ENCODE results near the gene SLC25A22. TPM values are rescaled to one million over a fixed set of nuclear protein-coding genes. Genes with fewer than 3 reads are reported as not detected.

Gene SLC25A22
- total RNA-seq, 2 experiments from 2014 or later: 9.1 to 11.1 TPM

- DNase-seq: no peak
- Mint-ChIP-seq H3K4me1 (ENCODE audit: low read depth) (peaks cover 15% of the 10 kb centered on the region), H3K4me3 (peak overlapping the region; percentile 81), H3K36me3 (ENCODE audit: low read depth) (peaks cover 2% of the 10 kb centered on the region), H3K27ac (peak overlapping the region; percentile 47), H3K27me3 (no peaks in the 10 kb centered on the region), H3K9me3 (no peaks in the 10 kb centered on the region)
- peak overlapping the region; percentile 57 to 81 for H3K27ac ChIP-seq (ENCODE audit: low read depth in 1 of 2, low read length in 2 of 2)
- TF ChIP-seq, protein P1, sequence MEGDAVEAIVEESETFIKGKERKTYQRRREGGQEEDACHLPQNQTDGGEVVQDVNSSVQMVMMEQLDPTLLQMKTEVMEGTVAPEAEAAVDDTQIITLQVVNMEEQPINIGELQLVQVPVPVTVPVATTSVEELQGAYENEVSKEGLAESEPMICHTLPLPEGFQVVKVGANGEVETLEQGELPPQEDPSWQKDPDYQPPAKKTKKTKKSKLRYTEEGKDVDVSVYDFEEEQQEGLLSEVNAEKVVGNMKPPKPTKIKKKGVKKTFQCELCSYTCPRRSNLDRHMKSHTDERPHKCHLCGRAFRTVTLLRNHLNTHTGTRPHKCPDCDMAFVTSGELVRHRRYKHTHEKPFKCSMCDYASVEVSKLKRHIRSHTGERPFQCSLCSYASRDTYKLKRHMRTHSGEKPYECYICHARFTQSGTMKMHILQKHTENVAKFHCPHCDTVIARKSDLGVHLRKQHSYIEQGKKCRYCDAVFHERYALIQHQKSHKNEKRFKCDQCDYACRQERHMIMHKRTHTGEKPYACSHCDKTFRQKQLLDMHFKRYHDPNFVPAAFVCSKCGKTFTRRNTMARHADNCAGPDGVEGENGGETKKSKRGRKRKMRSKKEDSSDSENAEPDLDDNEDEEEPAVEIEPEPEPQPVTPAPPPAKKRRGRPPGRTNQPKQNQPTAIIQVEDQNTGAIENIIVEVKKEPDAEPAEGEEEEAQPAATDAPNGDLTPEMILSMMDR (IDR thresholded peaks at IDR 0.05): no peak
- H3K36me3 ChIP-seq (ENCODE audit: insufficient read depth, low read length): peaks cover 27% of the 10 kb centered on the region
- no peaks in the 10 kb centered on the region for H3K27me3 ChIP-seq (ENCODE audit: control insufficient read depth in 1 of 2, insufficient read depth in 2 of 2, low read length in 2 of 2)
- ChIA-PET CTCF (no interaction called here), POLR2A (interaction anchor here (0.5 to 5.6 kb wide), 6 partner anchors 15 to 298 kb away, joined by 3 to 31 read pairs (median 3); partner anchors contain the start of genes CEND1 and PNPLA2)
- peak overlapping the region; percentile 79 for H3K4me3 ChIP-seq (ENCODE audit: low read length)
- ATAC-seq (ENCODE audit: poor library complexity): no peak
- H3K4me1 ChIP-seq (ENCODE audit: insufficient read depth, low read length): peaks cover 45% of the 10 kb centered on the region
- no peaks in the 10 kb centered on the region for H3K9me3 ChIP-seq (ENCODE audit: control insufficient read depth in 1 of 2, insufficient read depth in 1 of 2, low read length in 2 of 2)
- intact Hi-C loops (cut with DNase I, micrococcal nuclease): loop anchor here in 1 of 2 experiments (10.0 kb wide), 1 partner anchor 570 kb away; the partner anchor contains the start of genes PSMD13 and SIRT3
Measured at GRCh38 chr11:804599-804964, 6.5 kb upstream of the SLC25A22 start.

DNA sequence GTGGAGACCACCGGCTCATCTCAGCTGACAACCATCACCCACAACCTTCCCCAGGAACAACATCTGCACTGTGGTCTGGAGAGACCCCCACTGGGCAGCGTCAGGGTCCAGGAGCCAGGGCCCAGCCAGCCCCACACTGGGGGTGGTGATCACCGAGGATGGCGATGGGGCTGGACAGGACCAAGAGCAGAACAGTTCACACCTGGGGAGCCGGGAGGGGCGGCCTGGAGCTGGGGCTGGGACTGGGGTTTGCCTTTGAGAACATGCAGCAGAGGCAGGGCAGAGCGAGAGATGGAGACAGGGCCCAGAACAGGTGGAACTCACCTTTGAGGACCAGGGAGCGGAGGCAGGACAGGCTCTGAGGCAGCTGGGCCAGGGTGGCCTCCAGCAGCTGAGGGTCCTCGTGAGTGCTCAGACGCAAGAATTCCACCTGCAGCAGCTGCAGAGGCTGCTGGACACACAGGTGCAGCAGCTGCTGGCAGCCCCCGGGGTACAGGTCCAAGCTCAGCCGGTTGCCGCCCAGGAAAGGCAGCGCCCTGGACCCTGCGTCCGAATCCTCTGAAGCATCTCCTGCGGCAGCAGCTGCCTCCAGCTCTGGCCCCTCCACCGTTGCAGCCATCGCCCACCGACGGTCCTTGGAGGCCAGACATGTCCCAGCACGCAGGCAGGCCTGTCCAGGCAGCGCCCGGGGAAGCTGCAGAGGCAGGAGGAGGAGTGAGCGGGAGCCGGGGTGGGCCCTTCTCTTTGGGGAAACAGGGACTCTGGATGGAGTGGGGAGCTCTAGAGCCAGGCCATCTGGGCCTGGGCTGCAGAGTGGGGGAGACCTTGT is 5.9 kb upstream of the SLC25A22 start:
- POLR2A ChIA-PET: interaction anchor here (0.8 to 5.6 kb wide), 3 partner anchors 16 to 268 kb away, joined by 3 to 31 read pairs (median 3); partner anchors contain the start of gene PNPLA2
- H3K36me3 ChIP-seq (ENCODE audit: insufficient read depth, low read length): peaks cover 29% of the 10 kb centered on the region
- peak overlapping the region; percentile 81 for H3K4me3 Mint-ChIP-seq
- no peaks in the 10 kb centered on the region for H3K27me3 Mint-ChIP-seq
- H3K27me3 ChIP-seq (ENCODE audit: control insufficient read depth in 1 of 2, insufficient read depth in 2 of 2, low read length in 2 of 2): no peaks in the 10 kb centered on the region
- TF ChIP-seq, protein P1 (IDR thresholded peaks at IDR 0.05): no peak
- ATAC-seq (ENCODE audit: poor library complexity): no peak
- H3K27ac Mint-ChIP-seq: peak overlapping the region; percentile 47
- H3K4me1 Mint-ChIP-seq (ENCODE audit: low read depth): peaks cover 11% of the 10 kb centered on the region
- H3K4me1 ChIP-seq (ENCODE audit: insufficient read depth, low read length): peaks cover 44% of the 10 kb centered on the region
- no peaks in the 10 kb centered on the region for H3K9me3 Mint-ChIP-seq
- H3K9me3 ChIP-seq (ENCODE audit: control insufficient read depth in 1 of 2, insufficient read depth in 1 of 2, low read length in 2 of 2): no peaks in the 10 kb centered on the region
- CTCF ChIA-PET: no interaction called here
- no peak for DNase-seq
- H3K36me3 Mint-ChIP-seq (ENCODE audit: low read depth): no peaks in the 10 kb centered on the region
- H3K4me3 ChIP-seq (ENCODE audit: low read length): peak overlapping the region; percentile 79
- intact Hi-C loops (cut with DNase I, micrococcal nuclease): loop anchor here in 1 of 2 experiments (10.0 kb wide), 1 partner anchor 569 kb away; the partner anchor contains the start of genes PSMD13 and SIRT3
- H3K27ac ChIP-seq (ENCODE audit: low read depth in 1 of 2, low read length in 2 of 2): peak overlapping the region; percentile 57 to 81

DNA sequence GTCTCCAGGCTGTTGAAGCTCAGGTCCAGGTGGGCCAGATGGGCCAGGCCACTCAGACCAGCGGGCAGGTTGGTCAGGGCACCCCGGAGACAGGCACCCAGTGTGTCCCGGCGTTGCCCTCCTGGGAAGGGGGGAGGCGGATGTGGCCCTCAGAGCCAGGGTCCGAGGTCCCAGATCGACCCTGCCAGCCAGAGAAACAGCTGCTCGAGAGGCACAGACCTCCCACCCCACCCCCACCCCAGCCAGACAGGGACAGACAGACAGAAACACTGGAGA is 5.3 kb upstream of the SLC25A22 start:
- intact Hi-C loops (cut with DNase I, micrococcal nuclease): loop anchor here in 1 of 2 experiments (10.0 kb wide), 1 partner anchor 569 kb away; the partner anchor contains the start of genes PSMD13 and SIRT3
- Histone ChIP-seq H3K27me3 (ENCODE audit: control insufficient read depth in 1 of 2, insufficient read depth in 2 of 2, low read length in 2 of 2) (no peaks in the 10 kb centered on the region), H3K4me3 (ENCODE audit: low read length) (no peak overlapping the region), H3K36me3 (ENCODE audit: insufficient read depth, low read length) (peaks cover 29% of the 10 kb centered on the region), H3K27ac (ENCODE audit: low read depth in 1 of 2, low read length in 2 of 2) (no peak overlapping the region), H3K9me3 (ENCODE audit: control insufficient read depth in 1 of 2, insufficient read depth in 1 of 2, low read length in 2 of 2) (no peaks in the 10 kb centered on the region), H3K4me1 (ENCODE audit: insufficient read depth, low read length) (peaks cover 44% of the 10 kb centered on the region)
- H3K36me3 Mint-ChIP-seq (ENCODE audit: low read depth): no peaks in the 10 kb centered on the region
- no peak for DNase-seq
- ChIA-PET POLR2A (interaction anchor here (5.6 kb wide), 1 partner anchor 16 kb away, joined by 31 read pairs; the partner anchor contains the start of gene PNPLA2), CTCF (no interaction called here)
- TF ChIP-seq, protein P1 (IDR thresholded peaks at IDR 0.05): no peak
- peaks cover 5% of the 10 kb centered on the region for H3K4me1 Mint-ChIP-seq (ENCODE audit: low read depth)
- no peaks in the 10 kb centered on the region for H3K27me3 Mint-ChIP-seq
- H3K9me3 Mint-ChIP-seq: no peaks in the 10 kb centered on the region
- ATAC-seq (ENCODE audit: poor library complexity): no peak
- H3K27ac Mint-ChIP-seq: no peak overlapping the region
- no peak overlapping the region for H3K4me3 Mint-ChIP-seq
